Naive thymus-derived CD4-positive, alpha-beta T cell (primary cell): ENCODE results near the gene MYT1. TPM values are rescaled to one million over a fixed set of nuclear protein-coding genes. Genes with fewer than 3 reads are reported as not detected.
"Not testable (repeated sequence)": the region's sequence is repeated elsewhere in the genome, so short reads cannot be mapped to it uniquely, and the experiment has no call there.

ENCODE experiments used
- ATAC-seq: fragments of 150-1000 bp; cut with Tn5 transposase; 2 replicates; pipeline ENCODE4 v1.10.0; 2021; ENCODE audit warnings: mild to moderate bottlenecking, moderate library complexity
- CTCF ChIA-PET: fragments of 350-600 bp; sonication (Branson Sonifier 250); formaldehyde crosslinking; loops from one replicate; lab custom pipeline; 2021; ENCODE audit warnings: antibody characterized with exemption; lab: Charles Lee
- POLR2A ChIA-PET: fragments of 350-600 bp; sonication (Branson Sonifier 250); formaldehyde crosslinking; loops from one replicate; lab custom pipeline; 2021; ENCODE audit warnings: antibody characterized with exemption, inconsistent platforms; lab: Charles Lee
- DNase-seq, 9 donors: peaks; one replicate each; pipeline versions ENCODE4 v3.0.0 to v3.0.0-alpha.2; 2020 to 2022; ENCODE audit warnings: mixed read lengths in 1 of 9
- H3K27ac ChIP-seq: one replicate; pipeline ENCODE4 v1.7.0; 2013; ENCODE audit warnings: mild to moderate bottlenecking, low read depth, low read length, moderate library complexity
- H3K27me3 ChIP-seq, 2 donors: one replicate each; pipeline ENCODE4 v1.7.0; 2013; ENCODE audit warnings: low read length in 2 of 2, mild to moderate bottlenecking in 2 of 2, moderate library complexity in 2 of 2; ENCODE audit not compliant: control insufficient read depth in 2 of 2, insufficient read depth in 2 of 2
- H3K36me3 ChIP-seq, 3 experiments: 1 replicate in 2 of 3; 2 replicates in 1 of 3; pipeline ENCODE4 v1.7.0; 2013; ENCODE audit warnings: low read length in 3 of 3, mild to moderate bottlenecking in 3 of 3, moderate library complexity in 1 of 3; ENCODE audit not compliant: insufficient read depth in 3 of 3, control insufficient read depth in 2 of 3
- H3K4me1 ChIP-seq, 2 donors: one replicate each; pipeline ENCODE4 v1.7.0; 2013; ENCODE audit warnings: low read length in 2 of 2, mild to moderate bottlenecking in 2 of 2, moderate library complexity in 1 of 2; ENCODE audit not compliant: control insufficient read depth in 2 of 2, insufficient read depth in 2 of 2
- H3K4me3 ChIP-seq: 2 replicates; pipeline ENCODE4 v1.7.0; 2013; ENCODE audit warnings: mild to moderate bottlenecking, low read length
- H3K9me3 ChIP-seq, 3 experiments: 1 replicate in 2 of 3; 2 replicates in 1 of 3; pipeline ENCODE4 v1.7.0; 2013; ENCODE audit warnings: low read length in 3 of 3; ENCODE audit not compliant: control insufficient read depth in 2 of 3
- H3K27ac Mint-ChIP-seq, 9 donors: one replicate each; pipeline ENCODE4 v1.8.0; 2020 to 2022; ENCODE audit warnings: mixed read lengths in 9 of 9, mild to moderate bottlenecking in 8 of 9, moderate library complexity in 5 of 9, inconsistent platforms in 2 of 9
- H3K27me3 Mint-ChIP-seq, 5 donors: one replicate each; pipeline ENCODE4 v1.8.0; 2021 to 2022; ENCODE audit warnings: mixed read lengths in 5 of 5, mild to moderate bottlenecking in 1 of 5
- H3K36me3 Mint-ChIP-seq, 5 donors: one replicate each; pipeline ENCODE4 v1.8.0; 2020 to 2022; ENCODE audit warnings: mixed read lengths in 5 of 5, mild to moderate bottlenecking in 3 of 5, inconsistent platforms in 1 of 5
- H3K4me1 Mint-ChIP-seq, 7 donors: one replicate each; pipeline ENCODE4 v1.8.0; 2020 to 2022; ENCODE audit warnings: mixed read lengths in 7 of 7, mild to moderate bottlenecking in 3 of 7, inconsistent platforms in 1 of 7
- H3K4me3 Mint-ChIP-seq, 10 donors: one replicate each; pipeline ENCODE4 v1.8.0; 2020 to 2022; ENCODE audit warnings: mild to moderate bottlenecking in 10 of 10, mixed read lengths in 10 of 10, moderate library complexity in 6 of 10, inconsistent platforms in 2 of 10
- H3K9me3 Mint-ChIP-seq, 11 donors: one replicate each; pipeline ENCODE4 v1.8.0; 2020 to 2022; ENCODE audit warnings: mixed read lengths in 11 of 11, mild to moderate bottlenecking in 4 of 11, inconsistent platforms in 1 of 11, moderate library complexity in 1 of 11
- intact Hi-C, 2 donors: fragments of 100-400 bp; cut with micrococcal nuclease; formaldehyde crosslinking; loops; one replicate each; pipeline ENCODE4 v1.15.1; 2023
- polyA plus RNA-seq, 2 donors: library from polyadenylated mRNA; unstranded; fragments of 300-500 nt; fragmentation: Illumina TruSeq; gene quantifications; one replicate each; pipeline ENCODE4 v1.2.3, GENCODE V29; 2021
- total RNA-seq, 6 experiments: library from RNA in 5 of 6; stranded (reverse) in 5 of 6; gene quantifications; 1 replicate in 5 of 6; 2 replicates in 1 of 6; pipeline ENCODE4 v1.2.3 and lab custom pipeline; 2021 to 2026

Gene MYT1
- total and polyA plus RNA-seq, 7 experiments from 2014 or later = not detected

DNA sequence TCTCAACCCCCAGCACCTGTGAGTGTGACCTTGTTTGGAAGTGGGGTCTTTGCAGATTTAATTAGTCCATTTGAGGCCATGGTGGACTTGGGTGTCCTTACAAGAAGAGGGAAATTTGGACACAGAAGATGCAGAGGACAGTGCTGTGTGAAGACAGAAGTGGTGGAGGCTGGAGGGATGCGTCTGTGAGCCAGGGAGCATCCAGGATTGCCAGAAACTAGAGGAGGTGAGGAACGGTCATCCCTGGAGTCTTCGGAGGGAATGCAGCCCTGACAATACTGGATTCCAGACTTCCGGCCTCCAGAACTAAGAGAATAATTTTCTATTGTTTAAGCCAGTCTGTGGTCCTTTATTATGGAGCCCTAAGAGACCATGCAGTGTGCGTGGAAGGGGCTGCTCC lies 34.0 kb upstream of the MYT1 start:
- DNase-seq (no peak), ATAC-seq (no peak)
- POLR2A ChIA-PET = no interaction called here
- peaks cover 0 to 6% (median 0%) of the 10 kb centered on the region in 7 donors for H3K4me1 Mint-ChIP-seq
- peak overlapping the region in 1 of 9 donors; percentile 67 for H3K27ac Mint-ChIP-seq
- peaks cover 0 to 4% (median 0%) of the 10 kb centered on the region in 11 donors for H3K9me3 Mint-ChIP-seq
- H3K4me3 Mint-ChIP-seq = no peak overlapping the region
- Histone ChIP-seq H3K4me1 (no peaks in the 10 kb centered on the region), H3K9me3 (no peaks in the 10 kb centered on the region), H3K36me3 (no peaks in the 10 kb centered on the region), H3K27me3 (no peaks in the 10 kb centered on the region), H3K4me3 (no peak overlapping the region), H3K27ac (no peak overlapping the region)
- intact Hi-C loops = no loop called here
- peaks cover 9 to 27% (median 22%) of the 10 kb centered on the region in 5 donors for H3K27me3 Mint-ChIP-seq
- H3K36me3 Mint-ChIP-seq = no peaks in the 10 kb centered on the region
- CTCF ChIA-PET = no interaction called here

GRCh38 chr20:64130876-64131275 lies 33.4 kb upstream of the MYT1 start:
- Histone ChIP-seq H3K27ac (no peak overlapping the region), H3K4me1 (no peaks in the 10 kb centered on the region), H3K36me3 (no peaks in the 10 kb centered on the region), H3K4me3 (no peak overlapping the region), H3K27me3 (no peaks in the 10 kb centered on the region), H3K9me3 (no peaks in the 10 kb centered on the region)
- intact Hi-C loops = no loop called here
- Mint-ChIP-seq H3K4me3 (no peak overlapping the region), H3K27ac (peak overlapping the region in 1 of 9 donors; percentile 58), H3K36me3 (no peaks in the 10 kb centered on the region), H3K27me3 (peaks cover 9 to 31% (median 24%) of the 10 kb centered on the region in 5 donors), H3K9me3 (peaks cover 0 to 4% (median 0%) of the 10 kb centered on the region in 11 donors), H3K4me1 (peaks cover 0 to 9% (median 0%) of the 10 kb centered on the region in 7 donors)
- POLR2A ChIA-PET = no interaction called here
- DNase-seq (no peak), ATAC-seq (no peak)
- CTCF ChIA-PET = no interaction called here

GRCh38 chr20:64131406-64131805 lies 32.8 kb upstream of the MYT1 start:
- Mint-ChIP-seq H3K4me1 (peaks cover 0 to 11% (median 0%) of the 10 kb centered on the region in 7 donors), H3K4me3 (no peak overlapping the region), H3K27me3 (peaks cover 9 to 34% (median 24%) of the 10 kb centered on the region in 5 donors), H3K36me3 (no peaks in the 10 kb centered on the region), H3K9me3 (peaks cover 0 to 4% (median 0%) of the 10 kb centered on the region in 11 donors), H3K27ac (no peak overlapping the region)
- ChIA-PET POLR2A (no interaction called here), CTCF (no interaction called here)
- ATAC-seq (peak; percentile 37), DNase-seq (no peak)
- no peaks in the 10 kb centered on the region for H3K9me3 ChIP-seq
- no peaks in the 10 kb centered on the region for H3K36me3 ChIP-seq
- no peaks in the 10 kb centered on the region for H3K4me1 ChIP-seq
- intact Hi-C loops = no loop called here
- no peak overlapping the region for H3K4me3 ChIP-seq
- no peaks in the 10 kb centered on the region for H3K27me3 ChIP-seq
- H3K27ac ChIP-seq = no peak overlapping the region

DNA sequence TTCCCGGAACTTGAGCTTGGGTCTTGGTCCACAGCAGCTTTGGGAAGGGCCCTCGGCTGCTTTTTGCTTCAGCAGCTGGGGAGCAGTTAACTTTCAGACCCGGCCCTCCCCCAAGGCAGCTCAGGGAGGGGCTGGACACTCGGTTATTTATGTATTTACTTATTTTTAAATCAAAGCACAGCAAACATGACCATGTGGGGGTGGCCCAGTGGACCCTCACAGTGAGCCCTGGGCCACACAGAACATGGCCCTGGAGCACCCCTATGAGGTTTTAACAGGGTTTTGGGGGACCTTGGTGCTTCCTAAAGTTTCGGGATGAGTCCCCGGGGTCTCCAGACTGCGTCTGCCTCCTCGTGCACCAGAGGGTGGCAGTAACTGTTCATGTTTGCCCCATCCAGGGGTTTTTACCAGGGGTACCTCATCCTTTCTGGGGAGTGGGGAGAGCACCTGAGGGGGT lies 30.3 kb upstream of the MYT1 start:
- no peak for DNase-seq
- Histone ChIP-seq H3K27me3 (no peaks in the 10 kb centered on the region), H3K9me3 (no peaks in the 10 kb centered on the region), H3K4me3 (no peak overlapping the region), H3K4me1 (no peaks in the 10 kb centered on the region), H3K27ac (no peak overlapping the region), H3K36me3 (no peaks in the 10 kb centered on the region)
- H3K36me3 Mint-ChIP-seq = no peaks in the 10 kb centered on the region
- no peak overlapping the region for H3K27ac Mint-ChIP-seq
- H3K27me3 Mint-ChIP-seq = peaks cover 3 to 22% (median 15%) of the 10 kb centered on the region in 5 donors
- no peak for ATAC-seq
- no peak overlapping the region for H3K4me3 Mint-ChIP-seq
- POLR2A ChIA-PET = no interaction called here
- H3K4me1 Mint-ChIP-seq = peaks cover 0 to 11% (median 0%) of the 10 kb centered on the region in 7 donors
- peaks cover 0 to 2% (median 0%) of the 10 kb centered on the region in 11 donors for H3K9me3 Mint-ChIP-seq
- intact Hi-C loops = no loop called here
- CTCF ChIA-PET = no interaction called here

GRCh38 chr20:64134744-64135143 lies 29.5 kb upstream of the MYT1 start:
- H3K36me3 ChIP-seq, DNase-seq, H3K36me3 Mint-ChIP-seq, H3K9me3 Mint-ChIP-seq, H3K27ac ChIP-seq, H3K9me3 ChIP-seq, H3K4me3 ChIP-seq, intact Hi-C loops, H3K4me1 ChIP-seq, CTCF ChIA-PET, ATAC-seq, H3K27ac Mint-ChIP-seq, H3K27me3 ChIP-seq, POLR2A ChIA-PET, H3K4me3 Mint-ChIP-seq: not testable (repeated sequence)
- Mint-ChIP-seq H3K4me1 (peaks cover 0 to 11% (median 0%) of the 10 kb centered on the region in 7 donors), H3K27me3 (peaks cover 0 to 16% (median 7%) of the 10 kb centered on the region in 5 donors)

DNA sequence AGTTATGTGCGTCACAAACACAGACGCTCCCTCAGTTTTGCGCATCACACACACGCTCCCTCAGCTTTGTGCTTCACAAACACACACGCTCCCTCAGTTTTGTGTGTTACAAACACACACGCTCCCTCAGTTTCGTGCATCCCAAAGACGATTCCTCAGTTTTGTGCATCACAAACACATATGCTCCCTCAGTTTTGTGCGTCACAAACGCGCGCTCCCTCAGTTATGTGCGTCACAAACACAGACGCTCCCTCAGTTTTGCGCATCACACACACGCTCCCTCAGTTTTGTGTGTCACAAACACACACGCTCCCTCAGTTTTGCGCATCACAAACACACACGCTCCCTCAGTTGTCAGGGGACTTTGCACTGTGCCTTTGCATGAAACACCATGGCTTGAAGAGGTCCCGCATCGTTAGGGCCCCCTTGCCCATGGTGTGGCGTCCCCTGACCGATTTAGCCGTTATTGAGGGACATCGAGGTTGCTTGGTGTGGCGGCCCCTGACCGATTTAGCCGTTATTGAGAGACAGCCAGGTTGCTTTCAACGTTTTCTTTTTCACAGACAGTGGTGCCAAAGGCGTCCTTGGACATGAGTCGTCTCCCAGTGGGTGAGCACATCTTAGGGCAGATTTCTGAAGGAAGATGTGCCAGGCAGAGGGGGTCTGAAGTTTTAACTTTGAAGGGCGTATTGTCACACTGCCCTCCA lies 28.1 kb upstream of the MYT1 start:
- Histone ChIP-seq H3K9me3 (no peaks in the 10 kb centered on the region), H3K36me3 (no peaks in the 10 kb centered on the region), H3K27me3 (no peaks in the 10 kb centered on the region), H3K4me3 (no peak overlapping the region), H3K27ac (no peak overlapping the region), H3K4me1 (no peaks in the 10 kb centered on the region)
- no peaks in the 10 kb centered on the region for H3K9me3 Mint-ChIP-seq
- CTCF ChIA-PET = no interaction called here
- no peaks in the 10 kb centered on the region for H3K36me3 Mint-ChIP-seq
- no peak for DNase-seq
- H3K27ac Mint-ChIP-seq = no peak overlapping the region
- no peak for ATAC-seq
- POLR2A ChIA-PET = no interaction called here
- peaks cover 0 to 13% (median 0%) of the 10 kb centered on the region in 5 donors for H3K27me3 Mint-ChIP-seq
- H3K4me1 Mint-ChIP-seq = peaks cover 0 to 6% (median 0%) of the 10 kb centered on the region in 7 donors
- intact Hi-C loops = no loop called here
- no peak overlapping the region for H3K4me3 Mint-ChIP-seq

GRCh38 chr20:64137598-64138031 lies 26.6 kb upstream of the MYT1 start:
- POLR2A ChIA-PET = no interaction called here
- no peaks in the 10 kb centered on the region for H3K9me3 Mint-ChIP-seq
- no peaks in the 10 kb centered on the region for H3K36me3 ChIP-seq
- intact Hi-C loops = no loop called here
- H3K27ac ChIP-seq = no peak overlapping the region
- H3K4me3 ChIP-seq = no peak overlapping the region
- CTCF ChIA-PET = no interaction called here
- H3K36me3 Mint-ChIP-seq = no peaks in the 10 kb centered on the region
- peaks cover 0 to 13% (median 4%) of the 10 kb centered on the region in 5 donors for H3K27me3 Mint-ChIP-seq
- ATAC-seq = no peak
- H3K9me3 ChIP-seq = no peaks in the 10 kb centered on the region
- peak in 1 of 9 donors; percentile 19 for DNase-seq
- H3K4me1 ChIP-seq = no peaks in the 10 kb centered on the region
- H3K27ac Mint-ChIP-seq = no peak overlapping the region
- no peak overlapping the region for H3K4me3 Mint-ChIP-seq
- H3K4me1 Mint-ChIP-seq = peaks cover 0 to 5% (median 0%) of the 10 kb centered on the region in 7 donors
- H3K27me3 ChIP-seq = no peaks in the 10 kb centered on the region
